ENCODE results near the gene PARD3B.
A peak's percentile ranks its signal among the peaks of the same experiment; 100 is the strongest.

PARD3B gene

GRCh38 chr2:205297368-205297767, 752.1 kb downstream of the PARD3B start:
- no peak for DNase-seq

DNA sequence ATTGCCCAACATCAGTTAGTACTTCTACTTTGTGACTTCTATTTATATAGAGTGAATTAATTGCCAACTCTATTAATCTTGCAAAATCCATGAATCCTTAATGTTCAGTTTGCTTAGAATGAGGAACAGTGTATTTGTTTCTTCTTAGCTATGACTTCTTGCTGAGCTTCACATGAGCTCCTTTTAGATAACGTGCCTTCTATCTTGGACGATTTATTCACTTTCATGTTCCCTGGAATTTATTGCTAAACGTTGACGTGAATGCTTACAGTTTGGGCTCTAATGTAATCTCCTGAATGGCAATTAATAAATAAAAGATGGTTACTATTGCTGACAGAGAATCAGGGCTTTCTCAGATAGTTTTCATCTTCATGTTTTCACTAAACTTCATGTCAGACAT, 752.6 kb downstream of the PARD3B start:
- no peak for DNase-seq

GRCh38 chr2:205311201-205311600, 765.9 kb downstream of the PARD3B start:
- DNase-seq = no peak

- DNase-seq = no peak
Measured at GRCh38 chr2:205321231-205321630, 776.0 kb downstream of the PARD3B start.

DNA sequence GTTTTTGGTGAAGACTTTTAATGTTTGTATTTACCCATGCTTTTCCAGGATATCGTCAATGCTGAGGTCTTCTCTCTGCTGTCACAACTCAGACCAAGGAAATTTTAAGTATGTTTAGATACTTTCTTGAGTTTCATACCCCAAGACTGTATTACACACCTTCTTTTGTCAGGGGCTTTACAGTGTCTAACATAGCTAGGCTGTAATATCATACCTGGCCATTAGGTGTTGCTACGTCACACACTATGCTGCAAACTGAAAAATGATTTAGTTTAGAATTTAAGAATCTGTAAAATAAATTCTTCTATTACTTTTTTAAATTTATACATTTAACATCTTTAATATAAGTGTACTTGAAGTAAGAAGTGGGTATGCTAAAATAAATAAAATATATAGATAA, 778.7 kb downstream of the PARD3B start:
- DNase-seq = peak; percentile 40

- no peak for DNase-seq
Measured at GRCh38 chr2:205324355-205324754, 779.1 kb downstream of the PARD3B start.

GRCh38 chr2:205333351-205333750, 788.1 kb downstream of the PARD3B start:
- DNase-seq = no peak

GRCh38 chr2:205337274-205337673, 792.0 kb downstream of the PARD3B start:
- DNase-seq = no peak

- DNase-seq = no peak
Measured at GRCh38 chr2:205338156-205338555, 792.9 kb downstream of the PARD3B start.

GRCh38 chr2:205343103-205343502, 797.8 kb downstream of the PARD3B start:
- no peak for DNase-seq

DNA sequence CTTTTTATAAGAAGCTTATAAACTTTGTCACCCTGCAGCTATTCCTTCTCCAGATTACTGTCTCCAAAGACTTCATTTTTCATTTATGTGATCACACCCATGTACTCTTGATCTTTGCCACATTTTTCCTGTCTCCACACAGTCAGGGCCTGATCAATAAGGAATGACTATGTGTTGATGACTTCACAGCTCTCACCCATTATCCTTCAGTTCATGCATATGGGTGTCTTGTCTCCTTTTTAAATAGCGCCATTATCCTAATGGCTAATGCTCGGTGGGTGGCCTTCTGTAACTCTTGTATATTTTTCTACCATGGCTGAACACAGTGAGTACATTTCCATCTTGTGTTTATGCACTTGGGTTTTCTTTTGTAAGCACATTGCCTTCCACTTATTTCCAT, 801.4 kb downstream of the PARD3B start:
- DNase-seq = no peak

- no peak for DNase-seq
Measured at GRCh38 chr2:205347899-205348298, 802.6 kb downstream of the PARD3B start.

- no peak for DNase-seq
Measured at GRCh38 chr2:205352094-205352493, 806.8 kb downstream of the PARD3B start.

GRCh38 chr2:205352593-205352992, 807.3 kb downstream of the PARD3B start:
- DNase-seq = no peak

DNA sequence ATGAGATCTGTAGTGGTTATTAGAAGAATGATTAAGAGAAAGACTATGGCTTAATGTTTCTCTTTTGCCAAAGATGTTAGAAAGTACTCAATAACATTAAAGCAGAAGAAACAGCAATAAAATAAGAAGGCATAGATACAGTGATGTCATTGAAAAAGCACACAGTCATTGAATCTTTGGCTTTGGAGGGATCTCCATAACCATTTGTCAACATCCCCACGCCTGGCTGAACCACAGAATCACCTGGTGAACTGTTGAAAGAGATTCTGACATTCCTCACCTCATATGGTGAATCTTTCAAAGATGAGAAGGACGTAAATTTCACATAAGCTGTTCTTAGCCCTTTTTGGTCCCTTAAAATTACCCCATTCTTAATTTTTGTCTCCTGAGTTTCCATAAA, 812.5 kb downstream of the PARD3B start:
- no peak for DNase-seq

DNA sequence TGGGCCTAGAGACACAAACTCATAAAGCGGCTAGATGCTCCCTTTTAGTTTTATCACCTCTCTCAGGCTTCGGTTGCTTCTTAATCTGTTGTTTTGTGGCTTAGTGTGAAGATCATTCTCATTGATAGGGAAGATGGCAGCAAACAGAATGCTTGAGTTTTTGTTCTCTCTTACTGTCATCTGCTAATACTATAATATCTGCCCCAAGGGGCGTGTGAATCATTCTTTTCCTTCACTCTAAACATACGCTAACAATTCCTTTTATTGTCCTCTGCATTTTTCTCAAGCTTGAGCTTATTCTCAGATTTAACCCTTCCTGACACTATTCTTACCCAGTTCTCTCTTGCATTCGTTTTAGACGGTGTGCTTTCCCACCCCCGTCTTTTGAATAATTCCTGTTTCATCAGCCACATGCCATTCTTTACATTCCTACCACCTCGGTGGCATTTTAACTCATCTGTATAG, 813.1 kb downstream of the PARD3B start:
- DNase-seq = no peak

DNA sequence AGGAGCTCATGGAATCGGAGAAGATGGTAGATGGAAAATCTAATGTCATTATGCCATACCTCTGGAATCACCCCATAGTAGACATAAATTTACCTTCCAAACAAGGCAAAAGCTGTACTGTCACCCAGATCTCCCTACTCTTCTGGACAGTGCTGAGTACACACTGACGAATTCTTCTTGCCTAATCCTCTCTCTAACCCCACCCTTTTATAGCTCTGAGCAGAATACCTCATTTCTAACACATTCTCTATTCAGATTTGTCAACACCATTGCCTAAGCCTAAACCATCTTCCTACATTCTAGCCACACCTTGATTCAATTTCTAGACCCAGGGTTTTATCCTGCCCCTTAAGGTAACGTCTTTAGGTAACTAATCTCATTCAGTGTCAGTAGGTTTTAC, 816.0 kb downstream of the PARD3B start:
- no peak for DNase-seq

GRCh38 chr2:205361970-205362369, 816.7 kb downstream of the PARD3B start:
- no peak for DNase-seq

- DNase-seq = peak; percentile 69
Measured at GRCh38 chr2:205364261-205364660, 819.0 kb downstream of the PARD3B start.

DNA sequence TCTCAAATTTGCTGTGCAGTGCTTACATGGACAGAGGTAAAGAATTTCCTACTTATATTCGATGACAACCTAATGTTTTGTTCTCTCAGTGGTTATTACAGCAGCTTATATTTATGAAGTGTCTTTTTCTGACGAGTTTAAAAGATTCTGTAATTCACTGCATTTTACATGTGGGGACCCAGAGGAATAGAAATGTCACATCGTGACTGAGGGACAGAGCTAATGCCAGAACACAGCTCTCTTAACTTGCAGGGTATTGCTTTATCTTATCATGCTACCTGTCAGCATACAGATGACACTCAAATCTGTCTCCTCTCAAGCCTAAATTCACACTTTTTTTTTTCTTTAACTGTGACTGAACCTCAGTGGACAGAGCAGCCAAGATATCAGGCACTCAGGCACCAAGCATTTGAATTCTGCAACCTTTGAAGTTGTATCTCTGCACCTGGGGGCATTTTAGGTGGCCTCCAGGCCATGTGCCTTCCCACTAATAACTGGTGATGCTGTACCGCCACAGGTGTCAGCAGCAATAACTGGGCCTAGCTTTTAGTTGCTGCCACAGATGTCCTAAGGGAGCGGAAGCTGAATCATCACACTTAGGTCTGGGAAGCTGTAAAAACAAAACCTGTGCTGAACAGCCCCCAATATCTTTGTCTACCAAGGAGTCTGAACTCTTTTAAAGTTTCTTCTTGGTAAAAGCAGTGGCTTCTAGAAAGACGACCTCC, 821.2 kb downstream of the PARD3B start:
- no peak for DNase-seq

DNA sequence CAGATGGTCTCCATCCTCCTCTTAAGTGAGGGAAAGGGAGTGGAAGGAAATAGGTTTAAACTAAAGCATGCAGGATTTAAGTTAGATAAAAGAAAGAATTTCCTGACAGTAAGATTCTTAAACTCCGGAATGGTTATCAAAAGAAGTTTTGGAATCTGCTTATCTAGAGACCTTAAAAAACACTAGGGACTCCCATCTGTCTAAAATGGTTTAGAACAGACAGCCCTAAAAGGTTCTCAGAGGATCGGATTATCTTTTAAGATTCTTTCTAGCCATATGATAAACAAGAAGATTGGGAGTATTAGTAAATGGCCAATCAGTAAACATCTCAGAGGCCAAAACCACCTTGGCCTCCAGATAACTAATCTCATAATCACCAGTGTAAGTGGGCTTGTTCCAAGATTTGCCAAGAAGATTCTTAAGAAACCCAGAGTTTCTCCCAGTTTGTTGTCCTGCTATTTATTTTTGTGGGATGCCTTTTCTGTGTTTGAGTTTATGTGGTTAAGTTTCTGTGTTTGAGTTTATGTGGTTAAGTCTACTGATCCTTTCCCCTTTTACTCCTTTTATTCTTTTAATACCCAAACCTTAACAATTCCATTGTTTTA, 822.2 kb downstream of the PARD3B start:
- no peak for DNase-seq

GRCh38 chr2:205369813-205370212, 824.5 kb downstream of the PARD3B start:
- no peak for DNase-seq

DNA sequence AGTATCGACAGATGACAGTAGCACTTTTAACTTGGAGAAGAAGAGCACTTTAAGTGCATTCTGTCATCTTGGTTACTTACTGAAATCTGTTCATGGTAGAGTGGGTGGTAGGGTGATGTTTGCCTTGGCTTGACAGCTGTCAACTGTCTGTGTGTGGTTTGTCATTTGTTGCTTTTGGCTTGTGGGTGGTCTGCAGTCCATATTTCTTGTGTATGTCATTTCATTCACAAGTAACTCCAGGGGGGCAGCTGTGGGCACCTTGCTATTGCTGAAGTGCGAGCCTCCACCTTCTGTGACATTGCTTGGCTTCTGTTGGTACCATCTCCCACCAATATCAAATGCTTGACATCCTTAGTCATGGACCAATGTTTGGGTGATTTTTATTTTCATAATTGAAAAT, 825.5 kb downstream of the PARD3B start:
- DNase-seq = no peak

DNA sequence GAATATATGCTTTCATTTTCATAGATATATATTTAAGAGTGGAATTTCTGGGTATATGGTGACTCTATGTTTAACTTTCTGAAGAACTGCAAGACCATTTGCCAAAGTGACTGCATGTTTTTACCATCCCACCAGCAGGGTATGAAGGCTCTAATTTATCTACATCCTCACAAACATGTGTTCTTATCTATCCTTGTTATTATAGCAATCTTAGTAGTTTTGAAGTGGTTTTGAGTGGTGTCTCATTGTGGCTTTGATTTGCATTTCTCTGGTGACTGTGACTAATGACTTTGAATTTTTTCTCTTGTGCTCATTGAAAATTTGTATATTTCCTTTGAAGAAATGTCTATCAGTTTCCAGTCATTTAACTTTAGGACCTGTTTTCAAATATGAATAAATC, 826.9 kb downstream of the PARD3B start:
- DNase-seq = no peak
